ENCODE results near the gene ENTHD1.

DNA sequence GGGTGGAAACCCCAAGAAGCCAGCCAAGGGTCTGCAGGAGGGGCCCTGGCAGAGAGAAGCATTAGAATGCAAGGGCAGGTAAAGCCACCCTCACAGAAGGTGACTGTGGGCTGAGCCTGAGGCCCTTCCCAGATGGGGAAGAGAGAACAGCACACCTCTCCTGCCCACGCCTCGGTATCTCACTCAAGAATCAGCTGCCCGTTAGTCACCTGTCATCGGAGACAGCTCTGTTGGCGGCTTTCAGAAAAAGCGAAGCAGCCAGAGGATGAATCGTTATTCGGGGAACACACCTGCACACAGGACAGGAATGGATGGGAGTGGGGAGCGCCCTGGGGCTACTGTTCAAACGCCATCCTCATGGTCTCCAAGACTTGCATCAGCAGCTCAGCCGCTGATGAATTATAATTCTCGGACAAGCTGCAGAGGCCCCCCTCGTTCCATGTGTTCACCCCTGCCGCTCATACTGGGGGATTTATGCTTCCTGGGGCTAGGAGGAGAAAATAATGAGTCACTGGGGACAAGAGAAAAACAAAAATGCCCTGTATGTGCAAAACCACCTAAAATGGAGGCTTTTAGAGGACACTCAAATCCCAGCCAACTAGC is 45.0 kb upstream of the ENTHD1 start:
- TF ChIP-seq EP300 (IDR thresholded peaks at IDR 0.05; ENCODE audit: borderline replicate concordance), result no peak
- TF ChIP-seq CREB1 (IDR thresholded peaks at IDR 0.05; ENCODE audit: low read depth), result no peak
- TF ChIP-seq, protein P1, sequence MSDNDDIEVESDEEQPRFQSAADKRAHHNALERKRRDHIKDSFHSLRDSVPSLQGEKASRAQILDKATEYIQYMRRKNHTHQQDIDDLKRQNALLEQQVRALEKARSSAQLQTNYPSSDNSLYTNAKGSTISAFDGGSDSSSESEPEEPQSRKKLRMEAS (IDR thresholded peaks at IDR 0.05), result no peak
- no peak for TF ChIP-seq NFIC (IDR thresholded peaks at IDR 0.05)
- TF ChIP-seq, protein P2, sequence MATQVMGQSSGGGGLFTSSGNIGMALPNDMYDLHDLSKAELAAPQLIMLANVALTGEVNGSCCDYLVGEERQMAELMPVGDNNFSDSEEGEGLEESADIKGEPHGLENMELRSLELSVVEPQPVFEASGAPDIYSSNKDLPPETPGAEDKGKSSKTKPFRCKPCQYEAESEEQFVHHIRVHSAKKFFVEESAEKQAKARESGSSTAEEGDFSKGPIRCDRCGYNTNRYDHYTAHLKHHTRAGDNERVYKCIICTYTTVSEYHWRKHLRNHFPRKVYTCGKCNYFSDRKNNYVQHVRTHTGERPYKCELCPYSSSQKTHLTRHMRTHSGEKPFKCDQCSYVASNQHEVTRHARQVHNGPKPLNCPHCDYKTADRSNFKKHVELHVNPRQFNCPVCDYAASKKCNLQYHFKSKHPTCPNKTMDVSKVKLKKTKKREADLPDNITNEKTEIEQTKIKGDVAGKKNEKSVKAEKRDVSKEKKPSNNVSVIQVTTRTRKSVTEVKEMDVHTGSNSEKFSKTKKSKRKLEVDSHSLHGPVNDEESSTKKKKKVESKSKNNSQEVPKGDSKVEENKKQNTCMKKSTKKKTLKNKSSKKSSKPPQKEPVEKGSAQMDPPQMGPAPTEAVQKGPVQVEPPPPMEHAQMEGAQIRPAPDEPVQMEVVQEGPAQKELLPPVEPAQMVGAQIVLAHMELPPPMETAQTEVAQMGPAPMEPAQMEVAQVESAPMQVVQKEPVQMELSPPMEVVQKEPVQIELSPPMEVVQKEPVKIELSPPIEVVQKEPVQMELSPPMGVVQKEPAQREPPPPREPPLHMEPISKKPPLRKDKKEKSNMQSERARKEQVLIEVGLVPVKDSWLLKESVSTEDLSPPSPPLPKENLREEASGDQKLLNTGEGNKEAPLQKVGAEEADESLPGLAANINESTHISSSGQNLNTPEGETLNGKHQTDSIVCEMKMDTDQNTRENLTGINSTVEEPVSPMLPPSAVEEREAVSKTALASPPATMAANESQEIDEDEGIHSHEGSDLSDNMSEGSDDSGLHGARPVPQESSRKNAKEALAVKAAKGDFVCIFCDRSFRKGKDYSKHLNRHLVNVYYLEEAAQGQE (IDR thresholded peaks at IDR 0.05; ENCODE audit: low read depth), result no peak
- no peak for TF ChIP-seq CEBPB (IDR thresholded peaks at IDR 0.05)
- TF ChIP-seq TAF1 (IDR thresholded peaks at IDR 0.05; ENCODE audit: low read depth), result no peak
